GM23248 (cell line): ENCODE data around the gene TMEM8B. TPM values are rescaled to one million over a fixed set of nuclear protein-coding genes. Genes with fewer than 3 reads are reported as not detected.

Experiments used
- DNase-seq: peaks from one replicate; pipeline ENCODE4 v3.0.0-alpha.2; 2015
- H2AFZ ChIP-seq: fragments of 200-600 bp; sonication (generic); 2 replicates; pipeline ENCODE4 v1.6.1; 2016; ENCODE audit warnings: antibody characterized with exemption
- H3F3A ChIP-seq: fragments of 200-600 bp; sonication (generic); 2 replicates; pipeline ENCODE4 v1.6.1; 2016; ENCODE audit warnings: mild to moderate bottlenecking, antibody characterized with exemption, mixed run types; ENCODE audit not compliant: insufficient read depth
- H3K27ac ChIP-seq: fragments of 200-600 bp; sonication (generic); 2 replicates; pipeline ENCODE4 v1.5.1; 2016; ENCODE audit warnings: mild to moderate bottlenecking
- H3K27me3 ChIP-seq: fragments of 200-600 bp; sonication (generic); replicated peaks from 2 replicates; pipeline ENCODE4 v1.6.1; 2016; ENCODE audit warnings: mild to moderate bottlenecking; ENCODE audit not compliant: insufficient read depth
- H3K36me3 ChIP-seq: fragments of 200-600 bp; sonication (generic); 2 replicates; pipeline ENCODE4 v1.6.1; 2016; ENCODE audit warnings: low read depth, mild to moderate bottlenecking
- H3K4me1 ChIP-seq: fragments of 200-600 bp; sonication (generic); 2 replicates; pipeline ENCODE4 v1.6.1; 2016; ENCODE audit warnings: mild to moderate bottlenecking; ENCODE audit not compliant: insufficient read depth
- H3K4me2 ChIP-seq: fragments of 200-600 bp; sonication (generic); one replicate; pipeline ENCODE4 v1.6.1; 2016; ENCODE audit warnings: mild to moderate bottlenecking; ENCODE audit not compliant: unreplicated experiment
- H3K4me3 ChIP-seq: fragments of 200-600 bp; sonication (generic); 2 replicates; pipeline ENCODE4 v1.5.1; 2016; ENCODE audit warnings: mild to moderate bottlenecking
- H3K79me2 ChIP-seq: fragments of 200-600 bp; sonication (generic); 2 replicates; pipeline ENCODE4 v1.6.1; 2016; ENCODE audit warnings: mild to moderate bottlenecking; ENCODE audit not compliant: insufficient read depth
- H3K9ac ChIP-seq: fragments of 200-600 bp; sonication (generic); 2 replicates; pipeline ENCODE4 v1.6.1; 2016; ENCODE audit warnings: mild to moderate bottlenecking
- H3K9me2 ChIP-seq: fragments of 200-600 bp; sonication (generic); 2 replicates; pipeline ENCODE4 v1.6.1; 2016; ENCODE audit warnings: mixed run types, mild to moderate bottlenecking, moderate library complexity; ENCODE audit not compliant: insufficient read depth
- H3K9me3 ChIP-seq: fragments of 200-600 bp; sonication (generic); one replicate; pipeline ENCODE4 v1.6.1; 2017; ENCODE audit warnings: low read depth
- H4K20me1 ChIP-seq: fragments of 200-600 bp; sonication (generic); 2 replicates; pipeline ENCODE4 v1.6.0; 2016; ENCODE audit not compliant: insufficient read depth
- EZH2 ChIP-seq: fragments of 200-600 bp; sonication (generic); IDR thresholded peaks from 2 replicates; pipeline ENCODE4 v1.6.1; 2018; ENCODE audit warnings: antibody characterized with exemption, mild to moderate bottlenecking; ENCODE audit not compliant: insufficient read depth, poor library complexity, severe bottlenecking
- EZH2phosphoT487 ChIP-seq: fragments of 200-600 bp; sonication (generic); IDR thresholded peaks from 2 replicates; pipeline ENCODE4 v1.6.1; 2018; ENCODE audit warnings: antibody characterized with exemption, moderate library complexity, mild to moderate bottlenecking, low read depth; ENCODE audit not compliant: insufficient read depth
- WGBS, 2 experiments: methylation state at CpG; one replicate each; pipeline ENCODE4 v1.1.6; 2015 to 2017; ENCODE audit warnings: low lambda C conversion rate in 2 of 2, low coverage in 1 of 2; ENCODE audit errors: missing lambda C conversion rate in 2 of 2; 5-methylcytosine and 5-hydroxymethylcytosine counted together
- in situ Hi-C: fragments of 300-500 bp; cut with MboI; formaldehyde crosslinking; loops from 2 replicates; pipeline ENCODE4 v1.15.0; 2020
- polyA plus RNA-seq: library from polyadenylated mRNA; unstranded; fragments of >200 nt; fragmentation: Nextera tagmentation; extraction: Ambion mirVana; gene quantifications from 2 replicates; pipeline ENCODE4 v1.2.1, GENCODE V29; 2016
- total RNA-seq: library from RNA; depleted of rRNA; stranded (reverse); fragments of >200 nt; shearing (Covaris generic); gene quantifications from 2 replicates; pipeline ENCODE4 v1.2.3, GENCODE V29; 2014

Gene TMEM8B
- total and polyA plus RNA-seq, 2 experiments from 2014 or later, result 3.7 to 4.9 TPM

GRCh38 chr9:35792826-35793225 lies 36.2 kb upstream of the TMEM8B start:
- H4K20me1 ChIP-seq, result no peaks in the 10 kb centered on the region
- peak overlapping the region; percentile 68 for H3K4me2 ChIP-seq
- H3K4me1 ChIP-seq, result peaks cover 46% of the 10 kb centered on the region
- peaks cover 55% of the 10 kb centered on the region for H3K79me2 ChIP-seq
- no peaks in the 10 kb centered on the region for H3K27me3 ChIP-seq
- H3K36me3 ChIP-seq, result no peaks in the 10 kb centered on the region
- DNase-seq, result no peak
- peak overlapping the region; percentile 81 for H3K9ac ChIP-seq
- TF ChIP-seq EZH2phosphoT487 (no peak), EZH2 (no peak)
- in situ Hi-C loops, result no loop called here
- no peak overlapping the region for H2AFZ ChIP-seq
- WGBS, 2 experiments, result 52 to 56% methylated on average over 14 of the region's 14 CpGs
- peak overlapping the region; percentile 68 for H3K4me3 ChIP-seq
- peaks cover 9% of the 10 kb centered on the region for H3F3A ChIP-seq
- no peak overlapping the region for H3K27ac ChIP-seq
- H3K9me2 ChIP-seq, result no peaks in the 10 kb centered on the region
- no peaks in the 10 kb centered on the region for H3K9me3 ChIP-seq

DNA sequence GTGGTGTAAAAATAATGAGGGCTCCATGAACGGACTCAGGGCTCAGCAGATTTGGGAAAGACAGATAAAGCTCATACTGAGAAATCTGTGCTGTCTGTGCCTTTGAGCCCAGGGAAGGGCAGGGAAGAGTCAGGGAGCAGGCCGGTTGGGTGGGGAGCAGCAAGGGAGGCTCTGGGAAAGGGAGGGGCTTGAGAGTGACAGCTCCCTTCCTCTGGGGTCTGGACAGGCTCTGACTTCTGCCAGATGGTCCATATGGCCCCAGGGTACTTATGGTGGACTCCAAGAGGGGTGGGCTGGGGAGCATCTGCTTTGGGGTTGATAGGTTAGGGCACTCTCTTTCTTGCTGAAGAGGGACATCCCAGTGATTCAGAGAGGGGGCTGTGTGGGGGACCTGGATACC lies 35.6 kb upstream of the TMEM8B start:
- Histone ChIP-seq H3K9me2 (no peaks in the 10 kb centered on the region), H3K27me3 (no peaks in the 10 kb centered on the region), H3K4me3 (peak overlapping the region; percentile 68), H2AFZ (0 out of 2 replicates have a peak overlapping the region, but pooled peaks have one; percentile 32), H3K36me3 (no peaks in the 10 kb centered on the region), H3K9me3 (no peaks in the 10 kb centered on the region), H4K20me1 (no peaks in the 10 kb centered on the region), H3K79me2 (peaks cover 55% of the 10 kb centered on the region), H3K4me1 (peaks cover 51% of the 10 kb centered on the region), H3K4me2 (peak overlapping the region; percentile 68), H3K27ac (no peak overlapping the region), H3F3A (peaks cover 15% of the 10 kb centered on the region), H3K9ac (peak overlapping the region; percentile 81)
- DNase-seq, result peak; percentile 28
- in situ Hi-C loops, result no loop called here
- 15 to 21% methylated on average over 2 of the region's 2 CpGs for WGBS, 2 experiments
- TF ChIP-seq EZH2, result no peak

DNA sequence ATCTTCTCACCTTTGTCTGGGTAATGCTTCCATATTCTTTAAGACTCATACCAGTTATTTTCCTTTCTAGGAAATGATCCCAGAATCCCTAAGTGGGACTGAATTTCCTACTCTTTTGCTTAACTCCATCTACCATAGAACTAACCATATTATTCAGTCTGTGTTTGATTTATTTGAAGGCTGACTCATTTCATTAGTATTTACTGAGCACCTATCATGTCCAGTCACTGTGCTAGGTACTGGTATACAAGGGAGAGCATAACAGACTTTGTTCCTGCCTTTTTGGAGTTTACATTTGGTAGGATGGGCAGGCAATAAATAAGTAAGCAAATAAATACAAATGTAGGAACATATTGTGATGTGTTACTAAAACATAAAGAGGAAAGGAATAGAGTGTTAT lies 33.3 kb upstream of the TMEM8B start:
- Histone ChIP-seq H3F3A (peaks cover 24% of the 10 kb centered on the region), H3K4me2 (peak overlapping the region; percentile 68), H3K9me2 (no peaks in the 10 kb centered on the region), H3K27ac (peak overlapping the region; percentile 25; the same call in 1 of the 2 replicates), H2AFZ (0 out of 2 replicates have a peak overlapping the region, but pooled peaks have one; percentile 26), H3K4me1 (peaks cover 55% of the 10 kb centered on the region), H3K79me2 (peaks cover 55% of the 10 kb centered on the region), H3K36me3 (no peaks in the 10 kb centered on the region), H3K9me3 (no peaks in the 10 kb centered on the region), H3K27me3 (no peaks in the 10 kb centered on the region), H3K9ac (peak overlapping the region; percentile 40; the same call in 1 of the 2 replicates), H4K20me1 (no peaks in the 10 kb centered on the region), H3K4me3 (peak overlapping the region; percentile 42; the same call in 1 of the 2 replicates)
- DNase-seq, result peak; percentile 18
- TF ChIP-seq EZH2phosphoT487 (no peak), EZH2 (no peak)
- in situ Hi-C loops, result no loop called here

DNA sequence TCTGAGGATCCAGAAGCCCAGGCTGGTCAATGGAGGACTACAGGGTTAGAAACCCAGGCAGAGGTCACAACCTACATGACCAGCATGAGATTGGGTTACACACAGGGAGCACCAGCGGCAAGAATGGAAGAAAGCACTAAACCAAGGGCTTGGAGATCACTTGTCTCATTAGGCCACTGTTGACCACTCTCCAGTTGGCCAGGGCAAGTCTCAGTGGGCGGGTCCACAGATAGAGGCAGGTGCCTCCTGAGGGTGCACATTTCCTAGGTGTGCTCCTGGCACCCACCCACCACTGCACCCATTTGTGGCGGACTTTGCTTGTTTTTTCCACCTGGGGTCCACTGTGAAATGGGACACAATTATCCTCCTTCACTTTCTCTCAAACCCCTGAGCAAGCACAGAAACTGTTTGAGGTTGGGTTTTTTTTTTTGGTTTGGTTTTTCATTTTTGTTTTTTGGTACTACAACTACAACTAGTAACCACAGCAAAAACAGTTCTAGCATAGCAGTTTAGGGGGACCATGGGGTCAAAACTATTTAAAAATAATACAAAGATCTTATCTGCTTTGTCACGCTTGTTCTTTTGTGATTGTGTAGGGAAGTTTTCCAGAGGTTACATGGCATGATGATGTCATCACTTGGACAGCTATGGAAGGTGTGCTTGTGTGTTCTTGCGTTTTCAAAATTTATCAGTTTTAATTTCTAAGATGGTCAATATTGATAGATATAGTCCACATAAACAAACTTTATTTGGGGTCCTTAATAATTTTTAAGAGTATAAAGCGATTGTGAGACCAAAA lies 31.5 kb upstream of the TMEM8B start:
- Histone ChIP-seq H3K4me2 (peak overlapping the region; percentile 15), H3K27ac (peak overlapping the region; percentile 47; the same call in 1 of the 2 replicates), H3F3A (peaks cover 20% of the 10 kb centered on the region), H3K4me3 (no peak overlapping the region), H3K9me2 (no peaks in the 10 kb centered on the region), H2AFZ (no peak overlapping the region), H3K36me3 (peaks cover 6% of the 10 kb centered on the region; the same call in 1 of the 2 replicates), H3K9me3 (no peaks in the 10 kb centered on the region), H3K9ac (no peak overlapping the region), H3K27me3 (no peaks in the 10 kb centered on the region), H4K20me1 (no peaks in the 10 kb centered on the region), H3K4me1 (peaks cover 44% of the 10 kb centered on the region), H3K79me2 (peaks cover 49% of the 10 kb centered on the region)
- in situ Hi-C loops, result no loop called here
- DNase-seq, result no peak
- 83 to 86% methylated on average over 6 of the region's 6 CpGs for WGBS, 2 experiments
- no peak for TF ChIP-seq EZH2
- TF ChIP-seq EZH2phosphoT487, result no peak
